Loucy (cell line): ENCODE data around the gene AKAP11.

Source experiments
- EZH2phosphoT487 ChIP-seq: fragments of 200-600 bp; IDR thresholded peaks from 2 replicates; pipeline ENCODE4 v1.6.1; 2018; ENCODE audit warnings: antibody characterized with exemption, mild to moderate bottlenecking, moderate library complexity, borderline replicate concordance
- TF ChIP-seq, protein P1 (sequence below): fragments of 200-600 bp; sonication (generic); conservative IDR thresholded peaks from 2 replicates; pipeline ENCODE4 v1.5.1; 2014; ENCODE audit warnings: mild to moderate bottlenecking, antibody characterized with exemption, low read length

DNA sequence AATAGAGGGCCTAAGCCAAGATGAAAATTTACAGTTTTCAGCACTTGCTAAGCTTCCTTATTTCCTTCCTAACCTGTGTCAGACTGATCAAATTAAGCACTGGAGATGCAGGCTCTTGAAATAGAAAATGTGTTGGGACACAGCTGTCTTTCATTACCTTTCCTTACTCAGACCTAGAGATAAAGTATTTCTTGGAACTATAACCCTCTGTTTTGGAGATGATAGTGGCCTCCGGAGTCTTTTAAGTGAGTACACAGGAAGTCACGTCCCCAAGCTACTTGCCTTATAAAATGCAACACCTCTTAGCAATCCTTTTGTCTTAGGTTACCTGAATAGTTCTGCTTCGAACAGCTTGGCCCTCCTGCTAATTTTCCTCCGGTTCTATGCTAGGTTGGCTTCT is 12.4 kb upstream of the AKAP11 start:
- TF ChIP-seq, protein P1, sequence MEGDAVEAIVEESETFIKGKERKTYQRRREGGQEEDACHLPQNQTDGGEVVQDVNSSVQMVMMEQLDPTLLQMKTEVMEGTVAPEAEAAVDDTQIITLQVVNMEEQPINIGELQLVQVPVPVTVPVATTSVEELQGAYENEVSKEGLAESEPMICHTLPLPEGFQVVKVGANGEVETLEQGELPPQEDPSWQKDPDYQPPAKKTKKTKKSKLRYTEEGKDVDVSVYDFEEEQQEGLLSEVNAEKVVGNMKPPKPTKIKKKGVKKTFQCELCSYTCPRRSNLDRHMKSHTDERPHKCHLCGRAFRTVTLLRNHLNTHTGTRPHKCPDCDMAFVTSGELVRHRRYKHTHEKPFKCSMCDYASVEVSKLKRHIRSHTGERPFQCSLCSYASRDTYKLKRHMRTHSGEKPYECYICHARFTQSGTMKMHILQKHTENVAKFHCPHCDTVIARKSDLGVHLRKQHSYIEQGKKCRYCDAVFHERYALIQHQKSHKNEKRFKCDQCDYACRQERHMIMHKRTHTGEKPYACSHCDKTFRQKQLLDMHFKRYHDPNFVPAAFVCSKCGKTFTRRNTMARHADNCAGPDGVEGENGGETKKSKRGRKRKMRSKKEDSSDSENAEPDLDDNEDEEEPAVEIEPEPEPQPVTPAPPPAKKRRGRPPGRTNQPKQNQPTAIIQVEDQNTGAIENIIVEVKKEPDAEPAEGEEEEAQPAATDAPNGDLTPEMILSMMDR = no peak
- TF ChIP-seq EZH2phosphoT487 = no peak
